GM18907 (cell line): ENCODE results near the gene OTOGL.

Source experiments
- ATAC-seq: cut with Tn5 transposase; IDR thresholded peaks from one replicate; pipeline ENCODE4 v1.9.1; 2021; ENCODE audit warnings: mild to moderate bottlenecking, moderate library complexity; ENCODE audit not compliant: unreplicated experiment

Gene OTOGL

GRCh38 chr12:80099259-80099658 lies at the start of gene OTOGL:
Gene OTOGL (plus strand): TSS chr12:80099537. CDS start chr12:80209432, 109,895 bp downstream.
- no peak for ATAC-seq

- no peak for ATAC-seq
Observed at GRCh38 chr12:80050236-80050635, 49.1 kb upstream of the OTOGL start.

- ATAC-seq = no peak
Observed at GRCh38 chr12:80053051-80053790, 46.1 kb upstream of the OTOGL start.

- no peak for ATAC-seq
Observed at GRCh38 chr12:80056232-80056631, 43.1 kb upstream of the OTOGL start.

GRCh38 chr12:80056845-80057244 lies 42.5 kb upstream of the OTOGL start:
- no peak for ATAC-seq

- no peak for ATAC-seq
Observed at GRCh38 chr12:80058586-80058985, 40.8 kb upstream of the OTOGL start.

- ATAC-seq = no peak
Observed at GRCh38 chr12:80059102-80059501, 40.2 kb upstream of the OTOGL start.

- no peak for ATAC-seq
Observed at GRCh38 chr12:80059875-80060274, 39.5 kb upstream of the OTOGL start.

- no peak for ATAC-seq
Observed at GRCh38 chr12:80064269-80064668, 35.1 kb upstream of the OTOGL start.

GRCh38 chr12:80064951-80065350 lies 34.4 kb upstream of the OTOGL start:
- ATAC-seq = no peak

- ATAC-seq = no peak
Observed at GRCh38 chr12:80068173-80068572, 31.2 kb upstream of the OTOGL start.

GRCh38 chr12:80083892-80084614 lies 15.3 kb upstream of the OTOGL start:
- ATAC-seq = peak; percentile 71

GRCh38 chr12:80086025-80086424 lies 13.3 kb upstream of the OTOGL start:
- ATAC-seq = no peak

GRCh38 chr12:80087486-80088213 lies 11.7 kb upstream of the OTOGL start:
- ATAC-seq = no peak

GRCh38 chr12:80100591-80100990 lies 1.3 kb downstream of the OTOGL start:
- no peak for ATAC-seq

- ATAC-seq = no peak
Observed at GRCh38 chr12:80101126-80101525, 1.8 kb downstream of the OTOGL start.

GRCh38 chr12:80107221-80107620 lies 7.9 kb downstream of the OTOGL start:
- no peak for ATAC-seq

GRCh38 chr12:80116735-80117134 lies 17.4 kb downstream of the OTOGL start:
- no peak for ATAC-seq

GRCh38 chr12:80118565-80119324 lies 19.4 kb downstream of the OTOGL start:
- ATAC-seq = no peak

- ATAC-seq = no peak
Observed at GRCh38 chr12:80120994-80121393, 21.7 kb downstream of the OTOGL start.

GRCh38 chr12:80121661-80122060 lies 22.3 kb downstream of the OTOGL start:
- no peak for ATAC-seq
